Duodenal mucosa (tissue), 2 donors: ENCODE measurements around the gene FERMT1.

Experiments used
- H3K27ac ChIP-seq: one replicate; pipeline ENCODE4 v1.7.0; 2013; ENCODE audit warnings: low read depth, low read length
- H3K27me3 ChIP-seq, 2 donors: one replicate each; pipeline ENCODE4 v1.7.0; 2013; ENCODE audit warnings: low read length in 2 of 2, control low read depth in 1 of 2; ENCODE audit not compliant: insufficient read depth in 2 of 2, control insufficient read depth in 1 of 2
- H3K36me3 ChIP-seq, 2 donors: one replicate each; pipeline ENCODE4 v1.7.0; 2013; ENCODE audit warnings: low read length in 2 of 2, control low read depth in 1 of 2; ENCODE audit not compliant: insufficient read depth in 2 of 2, control insufficient read depth in 1 of 2
- H3K4me1 ChIP-seq, 2 donors: one replicate each; pipeline ENCODE4 v1.7.0; 2013; ENCODE audit warnings: low read length in 2 of 2, control low read depth in 1 of 2; ENCODE audit not compliant: insufficient read depth in 2 of 2, control insufficient read depth in 1 of 2
- H3K4me3 ChIP-seq, 2 donors: one replicate each; pipeline ENCODE4 v1.7.0; 2013; ENCODE audit warnings: low read length in 2 of 2, low read depth in 1 of 2
- H3K9ac ChIP-seq, 2 donors: one replicate each; pipeline ENCODE4 v1.7.0; 2013; ENCODE audit warnings: low read length in 2 of 2, low read depth in 1 of 2
- H3K9me3 ChIP-seq, 2 donors: one replicate each; pipeline ENCODE4 v1.7.0; 2013; ENCODE audit warnings: low read length in 2 of 2, control low read depth in 1 of 2; ENCODE audit not compliant: control insufficient read depth in 1 of 2

Gene FERMT1, protein sequence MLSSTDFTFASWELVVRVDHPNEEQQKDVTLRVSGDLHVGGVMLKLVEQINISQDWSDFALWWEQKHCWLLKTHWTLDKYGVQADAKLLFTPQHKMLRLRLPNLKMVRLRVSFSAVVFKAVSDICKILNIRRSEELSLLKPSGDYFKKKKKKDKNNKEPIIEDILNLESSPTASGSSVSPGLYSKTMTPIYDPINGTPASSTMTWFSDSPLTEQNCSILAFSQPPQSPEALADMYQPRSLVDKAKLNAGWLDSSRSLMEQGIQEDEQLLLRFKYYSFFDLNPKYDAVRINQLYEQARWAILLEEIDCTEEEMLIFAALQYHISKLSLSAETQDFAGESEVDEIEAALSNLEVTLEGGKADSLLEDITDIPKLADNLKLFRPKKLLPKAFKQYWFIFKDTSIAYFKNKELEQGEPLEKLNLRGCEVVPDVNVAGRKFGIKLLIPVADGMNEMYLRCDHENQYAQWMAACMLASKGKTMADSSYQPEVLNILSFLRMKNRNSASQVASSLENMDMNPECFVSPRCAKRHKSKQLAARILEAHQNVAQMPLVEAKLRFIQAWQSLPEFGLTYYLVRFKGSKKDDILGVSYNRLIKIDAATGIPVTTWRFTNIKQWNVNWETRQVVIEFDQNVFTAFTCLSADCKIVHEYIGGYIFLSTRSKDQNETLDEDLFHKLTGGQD

DNA sequence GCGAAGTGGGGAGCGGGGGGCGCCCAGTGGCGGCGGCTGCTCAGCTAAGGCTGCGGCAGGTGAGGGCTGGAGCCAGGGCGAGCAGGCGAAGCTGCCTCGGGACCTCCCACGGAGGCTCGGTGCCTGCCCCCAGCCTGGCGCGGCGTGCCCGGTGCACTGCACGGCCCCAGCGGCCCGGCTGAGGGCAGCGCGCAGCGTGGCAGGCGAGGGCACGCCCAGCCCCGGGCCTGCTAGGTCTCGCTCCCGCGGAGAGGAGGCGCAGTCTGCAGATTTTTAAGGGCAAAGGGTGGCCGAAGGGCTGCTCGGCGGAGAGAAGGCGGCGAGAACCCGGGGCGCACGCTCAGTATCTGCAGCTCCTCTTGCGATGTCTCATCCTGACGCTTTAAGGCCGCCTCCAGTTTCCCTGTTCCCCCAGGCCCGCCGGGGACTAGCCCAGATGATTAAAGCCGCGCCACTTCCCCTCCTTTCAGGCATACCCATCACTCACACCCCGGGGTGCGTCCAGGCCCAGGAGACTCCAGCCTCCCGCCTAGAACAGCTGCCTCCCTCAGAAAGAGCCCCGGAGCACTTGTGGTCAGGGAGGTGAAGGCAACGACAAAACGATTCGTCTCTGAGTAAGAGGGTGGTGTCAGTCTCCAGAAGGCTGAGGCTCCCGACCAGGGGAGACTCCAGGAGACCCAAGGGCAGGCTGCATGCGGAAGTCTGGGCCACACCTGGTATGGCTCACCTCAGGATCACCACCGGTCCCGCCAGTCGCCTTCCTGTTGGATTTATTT is at the start of gene FERMT1:
TSS of gene FERMT1 (minus strand) at position 158 of the 776 bp plus-strand sequence. CDS start 3,476 bp downstream, outside the sequence.
- Histone ChIP-seq H3K4me1 (peaks cover 4 to 8% of the 10 kb centered on the region in 2 donors), H3K4me3 (peak within 1 kb of the TSS; percentile 78 to 88), H3K27me3 (peaks cover 0 to 3% of the 10 kb centered on the region in 2 donors), H3K9me3 (no peaks in the 10 kb centered on the region), H3K27ac (peak within 1 kb of the TSS; percentile 71), H3K36me3 (peaks cover 0 to 4% of the 10 kb centered on the region in 2 donors), H3K9ac (peak within 1 kb of the TSS; percentile 65 to 69)

DNA sequence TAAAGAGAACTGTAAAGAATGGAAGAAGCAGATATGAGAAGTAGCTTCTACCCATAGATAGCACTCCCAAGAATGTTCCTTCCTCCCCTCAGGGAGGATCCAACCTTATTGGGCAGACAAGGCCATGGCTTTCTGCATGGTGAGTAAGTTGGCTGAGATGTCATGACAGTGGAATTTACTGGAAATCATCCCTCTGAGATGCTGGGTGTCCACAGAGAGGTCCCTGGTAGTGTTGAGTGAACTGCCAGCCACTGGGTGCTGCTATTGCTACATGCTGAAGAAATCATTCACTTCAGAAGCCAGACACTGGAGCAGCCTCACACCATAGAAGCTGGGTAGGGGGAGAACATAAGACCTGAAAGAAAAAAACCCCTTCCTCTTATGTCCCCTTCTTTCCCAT is 46.4 kb upstream of the FERMT1 start:
- H3K27ac ChIP-seq, result no peak overlapping the region
- H3K27me3 ChIP-seq, result no peaks in the 10 kb centered on the region
- H3K4me3 ChIP-seq, result no peak overlapping the region
- H3K4me1 ChIP-seq, result no peaks in the 10 kb centered on the region
- no peaks in the 10 kb centered on the region for H3K36me3 ChIP-seq
- H3K9me3 ChIP-seq, result no peaks in the 10 kb centered on the region
- H3K9ac ChIP-seq, result no peak overlapping the region

DNA sequence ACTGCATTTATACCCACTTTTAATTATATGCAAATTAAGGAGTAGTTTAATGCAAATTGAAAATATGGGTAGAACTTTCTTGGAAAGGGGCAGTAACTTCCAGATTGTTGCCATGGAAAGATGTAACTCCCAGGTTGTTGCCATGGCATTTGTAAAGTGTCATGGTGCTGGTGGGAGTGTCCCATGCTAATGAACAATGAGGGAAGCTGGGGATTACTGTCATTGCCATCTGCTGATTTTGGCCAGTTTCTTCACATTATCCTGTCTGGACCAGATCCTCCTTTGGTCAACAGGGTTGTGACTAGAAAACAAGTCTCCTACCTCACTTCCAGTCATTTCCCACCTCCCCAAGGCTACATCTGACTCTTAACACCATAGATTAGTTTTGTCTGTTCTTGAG is 45.4 kb upstream of the FERMT1 start:
- no peaks in the 10 kb centered on the region for H3K36me3 ChIP-seq
- H3K9ac ChIP-seq, result no peak overlapping the region
- H3K27me3 ChIP-seq, result no peaks in the 10 kb centered on the region
- no peak overlapping the region for H3K27ac ChIP-seq
- no peaks in the 10 kb centered on the region for H3K4me1 ChIP-seq
- no peak overlapping the region for H3K4me3 ChIP-seq
- no peaks in the 10 kb centered on the region for H3K9me3 ChIP-seq

DNA sequence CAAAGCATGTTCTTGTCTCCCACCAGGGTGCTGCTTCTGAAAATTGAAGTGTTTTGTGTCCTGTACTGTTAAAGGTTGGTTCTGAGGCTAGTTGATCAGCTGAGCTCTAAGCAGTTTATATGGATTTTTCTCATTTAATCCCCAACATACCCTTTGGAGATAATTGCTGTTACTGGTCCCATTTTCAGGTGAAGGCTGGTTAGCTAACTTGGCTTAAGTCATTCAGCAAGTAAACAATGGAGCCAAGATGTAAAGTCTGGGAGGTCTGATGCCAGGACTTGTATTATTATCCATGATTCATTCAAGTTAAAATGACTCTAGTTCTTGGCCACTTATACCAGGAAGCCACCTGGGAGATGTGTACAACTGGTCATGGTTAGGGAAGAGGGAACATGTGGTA is 42.5 kb upstream of the FERMT1 start:
- H3K36me3 ChIP-seq, result no peaks in the 10 kb centered on the region
- no peaks in the 10 kb centered on the region for H3K4me1 ChIP-seq
- no peak overlapping the region for H3K9ac ChIP-seq
- no peaks in the 10 kb centered on the region for H3K9me3 ChIP-seq
- H3K27ac ChIP-seq, result no peak overlapping the region
- H3K4me3 ChIP-seq, result no peak overlapping the region
- no peaks in the 10 kb centered on the region for H3K27me3 ChIP-seq

DNA sequence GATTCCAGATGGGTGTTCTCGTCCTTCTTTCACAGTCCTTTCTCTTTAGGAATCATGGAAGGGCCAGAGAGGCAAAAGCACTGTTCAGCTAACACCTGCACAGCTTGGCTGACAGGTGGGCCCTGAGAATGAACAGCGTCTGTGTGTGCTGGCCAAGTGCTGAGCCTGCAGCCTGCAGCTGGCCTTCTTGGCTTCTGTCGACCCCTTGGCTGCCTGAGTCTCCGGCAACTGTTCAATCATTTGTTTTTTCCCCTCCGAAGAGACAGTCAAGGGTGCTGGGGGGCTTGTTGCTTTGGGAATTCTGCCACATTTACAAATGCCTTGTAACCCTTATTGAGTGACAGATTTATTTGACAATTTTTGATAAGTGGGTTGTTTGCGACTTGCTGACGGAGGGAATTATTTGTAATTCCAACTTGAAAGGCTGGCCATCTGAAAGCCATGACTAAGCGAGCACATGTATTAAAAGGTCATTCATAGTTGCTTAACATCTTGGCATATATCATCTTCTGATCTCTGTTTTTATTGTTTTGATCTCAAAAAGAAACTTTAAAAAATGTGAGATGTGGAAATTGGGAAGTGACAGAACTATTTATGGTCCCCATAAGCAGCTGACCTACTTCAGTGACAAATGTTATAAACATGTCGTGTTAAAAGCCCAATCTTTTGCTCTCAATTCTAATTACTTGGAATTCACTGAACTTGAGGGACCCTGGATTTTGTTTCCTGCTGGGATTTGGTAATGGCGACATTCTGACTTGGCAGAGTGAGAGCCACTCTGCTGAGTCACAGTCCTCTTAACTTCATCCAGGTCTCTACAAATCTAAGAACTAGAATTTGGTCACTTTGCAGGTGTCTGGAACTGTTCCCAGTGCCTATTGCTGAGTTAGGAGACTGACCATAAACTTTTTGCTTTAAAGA is 41.9 kb upstream of the FERMT1 start:
- no peak overlapping the region for H3K27ac ChIP-seq
- H3K9me3 ChIP-seq, result no peaks in the 10 kb centered on the region

DNA sequence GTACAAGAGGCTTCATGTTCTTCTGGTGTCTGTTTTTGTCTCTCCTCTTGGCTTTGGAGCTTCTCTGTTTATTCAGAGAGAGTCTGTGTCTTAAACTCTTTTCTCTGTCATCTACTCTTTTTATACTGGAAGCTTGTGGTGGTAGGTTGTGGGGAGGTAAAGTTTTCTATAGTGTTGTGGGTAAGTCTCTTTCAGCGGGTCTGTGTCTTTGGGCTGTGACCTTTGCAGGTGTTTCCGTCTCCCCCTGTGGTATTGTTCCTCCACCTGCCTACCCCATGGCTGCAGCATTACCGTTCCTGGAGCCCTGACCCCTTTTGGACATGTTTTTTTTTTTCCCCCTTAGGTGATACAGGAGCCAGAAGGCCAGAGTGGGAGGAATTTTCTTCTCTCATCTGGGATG is 37.9 kb upstream of the FERMT1 start:
- H3K27ac ChIP-seq, result no peak overlapping the region
- H3K4me1 ChIP-seq, result no peaks in the 10 kb centered on the region
- H3K4me3 ChIP-seq, result no peak overlapping the region
- H3K9ac ChIP-seq, result no peak overlapping the region
- peaks cover 0 to 3% of the 10 kb centered on the region in 2 donors for H3K9me3 ChIP-seq
- H3K36me3 ChIP-seq, result no peaks in the 10 kb centered on the region
- no peaks in the 10 kb centered on the region for H3K27me3 ChIP-seq

More for the DNA sequence above, 41.9 kb upstream of the FERMT1 start:
- Histone ChIP-seq H3K4me3 (no peak overlapping the region), H3K9ac (no peak overlapping the region), H3K27me3 (no peaks in the 10 kb centered on the region), H3K36me3 (no peaks in the 10 kb centered on the region), H3K4me1 (no peaks in the 10 kb centered on the region)

DNA sequence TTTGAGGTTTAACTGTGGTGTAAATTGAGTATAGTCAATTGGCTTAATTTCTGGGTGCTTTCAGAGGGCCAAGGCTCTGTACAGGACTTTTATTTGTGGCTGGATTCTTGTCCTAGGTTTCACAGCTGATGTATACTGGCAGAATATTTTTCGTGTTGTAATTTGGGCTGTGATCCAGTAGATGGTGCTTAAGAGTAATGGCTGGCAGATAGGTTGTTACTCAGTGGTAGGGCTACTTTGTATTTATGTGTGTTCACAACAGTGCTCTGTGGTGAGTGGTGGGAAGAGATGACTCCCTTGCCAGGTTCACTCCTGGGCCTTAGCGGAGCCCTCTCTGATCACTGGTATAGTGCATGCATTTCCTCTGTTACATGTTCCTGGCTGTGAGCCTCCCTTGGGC is 34.5 kb upstream of the FERMT1 start:
- Histone ChIP-seq H3K4me1 (no peaks in the 10 kb centered on the region), H3K27ac (no peak overlapping the region), H3K4me3 (no peak overlapping the region), H3K27me3 (no peaks in the 10 kb centered on the region), H3K9ac (no peak overlapping the region), H3K36me3 (no peaks in the 10 kb centered on the region), H3K9me3 (peaks cover 0 to 3% of the 10 kb centered on the region in 2 donors)

DNA sequence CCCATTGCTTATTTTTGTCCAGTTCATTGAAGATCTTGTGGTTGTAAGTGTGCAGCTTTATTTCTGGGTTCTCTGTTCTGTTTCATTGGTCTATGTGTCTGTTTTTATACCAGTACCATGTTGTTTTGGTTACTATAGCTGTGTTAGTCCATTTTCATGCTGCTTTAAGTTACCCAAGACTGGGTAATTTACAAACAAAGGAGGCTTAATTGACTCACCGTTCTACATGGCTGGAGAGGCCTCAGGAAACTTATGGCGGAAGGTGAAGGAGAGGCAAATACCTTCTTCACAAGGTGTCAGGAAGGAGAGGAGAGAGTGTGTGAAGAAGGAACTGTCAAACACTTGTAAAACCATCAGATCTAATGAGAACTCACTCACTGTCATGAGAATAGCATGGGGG is 29.9 kb upstream of the FERMT1 start:
- no peaks in the 10 kb centered on the region for H3K36me3 ChIP-seq
- H3K4me3 ChIP-seq, result no peak overlapping the region
- no peak overlapping the region for H3K9ac ChIP-seq

DNA sequence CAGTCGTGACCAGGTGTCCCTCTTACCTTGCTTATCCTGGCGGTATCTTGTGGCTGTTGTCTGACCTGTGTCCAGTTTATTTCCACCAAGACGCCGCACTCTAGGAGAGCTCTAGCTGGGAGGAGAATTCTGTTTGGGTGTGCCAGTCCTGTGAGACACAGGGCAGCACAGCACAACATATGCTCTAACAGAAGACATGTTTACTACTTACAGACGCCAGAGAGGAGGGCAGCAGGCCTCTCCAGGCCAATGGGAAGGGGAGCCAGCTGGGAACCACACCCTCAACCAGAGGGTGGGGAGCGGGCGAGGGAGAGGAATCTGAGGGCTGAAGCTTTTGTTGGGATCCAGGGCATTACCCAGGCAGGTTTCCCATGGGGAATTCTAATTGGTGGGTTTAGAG is 25.2 kb upstream of the FERMT1 start:
- Histone ChIP-seq H3K27me3 (no peaks in the 10 kb centered on the region), H3K9me3 (no peaks in the 10 kb centered on the region), H3K4me3 (no peak overlapping the region)

More for the DNA sequence above, 29.9 kb upstream of the FERMT1 start:
- Histone ChIP-seq H3K27me3 (no peaks in the 10 kb centered on the region), H3K4me1 (no peaks in the 10 kb centered on the region), H3K9me3 (peaks cover 0 to 3% of the 10 kb centered on the region in 2 donors), H3K27ac (no peak overlapping the region)

More for the DNA sequence above, 25.2 kb upstream of the FERMT1 start:
- H3K36me3 ChIP-seq, result no peaks in the 10 kb centered on the region
- no peak overlapping the region for H3K9ac ChIP-seq
- no peak overlapping the region for H3K27ac ChIP-seq
- H3K4me1 ChIP-seq, result no peaks in the 10 kb centered on the region
